Astrocyte of the hippocampus (primary cell): ENCODE data around the gene ADARB2.

ENCODE experiments used
- DNase-seq: peaks from one replicate; pipeline ENCODE4 v3.0.0; 2011; ENCODE audit warnings: low read depth, low spot score

ADARB2 gene

DNA sequence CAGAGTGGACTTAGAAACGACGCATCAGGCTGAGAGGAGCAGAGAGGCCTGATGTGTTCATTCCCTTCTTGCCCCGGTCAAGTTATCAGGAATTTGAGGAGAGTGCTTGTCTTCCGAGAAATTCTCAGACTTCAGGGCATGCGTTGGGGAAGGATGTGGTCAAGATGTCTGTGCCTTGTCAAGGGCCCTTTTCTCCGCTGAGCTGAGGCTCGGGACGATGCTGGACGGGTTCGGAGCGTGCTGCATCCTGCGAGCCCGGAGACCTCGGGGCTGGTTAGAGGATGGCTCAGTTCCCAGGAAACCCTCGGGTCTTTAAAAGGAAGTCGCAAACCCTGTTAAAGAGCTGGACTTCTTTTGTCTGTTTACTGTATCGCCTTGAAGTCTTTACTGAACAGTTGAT is 325.4 kb downstream of the ADARB2 start:
- DNase-seq = no peak

- no peak for DNase-seq
Observed at GRCh38 chr10:1411451-1411850, 325.9 kb downstream of the ADARB2 start.

DNA sequence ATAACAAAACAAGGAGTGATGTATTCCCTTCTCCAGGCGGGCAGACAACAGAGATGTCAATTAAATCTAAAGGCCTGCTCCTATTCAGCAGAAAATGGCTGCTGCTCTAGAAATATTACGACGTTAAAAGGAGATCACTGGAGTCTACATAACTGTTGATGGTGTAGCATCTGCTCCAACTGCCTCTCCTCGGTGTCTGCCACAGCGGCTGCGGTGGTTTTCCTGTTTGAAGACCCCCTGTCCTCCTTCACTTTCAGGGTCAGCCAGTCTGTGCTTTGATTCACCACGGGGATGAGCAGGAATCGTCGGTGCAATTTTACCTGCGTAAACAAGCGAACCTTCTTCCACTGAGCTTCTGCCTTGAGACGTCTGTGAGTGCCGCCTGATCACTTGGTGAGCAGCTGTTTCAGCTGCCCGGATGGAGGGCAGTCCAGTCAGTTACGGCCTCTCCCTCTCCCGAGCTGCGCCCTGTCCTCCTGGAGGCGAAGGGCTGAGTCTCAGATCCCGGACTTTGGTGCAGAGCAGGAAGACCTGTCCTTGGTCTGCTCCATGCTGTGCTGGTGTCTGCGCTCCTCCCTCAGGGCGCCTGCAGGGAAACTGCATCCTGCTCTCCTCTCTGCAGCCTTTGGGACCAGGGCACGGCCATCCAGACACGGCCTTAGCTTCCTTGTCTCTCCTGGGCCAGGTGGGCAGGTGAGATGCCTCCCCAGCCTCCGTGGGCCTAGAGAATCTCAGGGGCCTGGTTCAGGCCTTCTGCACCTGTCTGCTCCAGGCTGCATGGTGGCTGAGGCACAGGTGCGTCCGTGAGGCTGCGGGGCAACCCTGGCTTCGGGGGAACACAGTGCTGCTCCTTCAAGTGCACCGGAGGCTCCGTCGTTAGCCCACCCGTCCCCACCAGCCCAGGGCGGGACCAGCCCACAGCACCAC is 326.6 kb downstream of the ADARB2 start:
- no peak for DNase-seq

- no peak for DNase-seq
Observed at GRCh38 chr10:1410032-1410431, 327.3 kb downstream of the ADARB2 start.

GRCh38 chr10:1409392-1409791 is 327.9 kb downstream of the ADARB2 start:
- no peak for DNase-seq

DNA sequence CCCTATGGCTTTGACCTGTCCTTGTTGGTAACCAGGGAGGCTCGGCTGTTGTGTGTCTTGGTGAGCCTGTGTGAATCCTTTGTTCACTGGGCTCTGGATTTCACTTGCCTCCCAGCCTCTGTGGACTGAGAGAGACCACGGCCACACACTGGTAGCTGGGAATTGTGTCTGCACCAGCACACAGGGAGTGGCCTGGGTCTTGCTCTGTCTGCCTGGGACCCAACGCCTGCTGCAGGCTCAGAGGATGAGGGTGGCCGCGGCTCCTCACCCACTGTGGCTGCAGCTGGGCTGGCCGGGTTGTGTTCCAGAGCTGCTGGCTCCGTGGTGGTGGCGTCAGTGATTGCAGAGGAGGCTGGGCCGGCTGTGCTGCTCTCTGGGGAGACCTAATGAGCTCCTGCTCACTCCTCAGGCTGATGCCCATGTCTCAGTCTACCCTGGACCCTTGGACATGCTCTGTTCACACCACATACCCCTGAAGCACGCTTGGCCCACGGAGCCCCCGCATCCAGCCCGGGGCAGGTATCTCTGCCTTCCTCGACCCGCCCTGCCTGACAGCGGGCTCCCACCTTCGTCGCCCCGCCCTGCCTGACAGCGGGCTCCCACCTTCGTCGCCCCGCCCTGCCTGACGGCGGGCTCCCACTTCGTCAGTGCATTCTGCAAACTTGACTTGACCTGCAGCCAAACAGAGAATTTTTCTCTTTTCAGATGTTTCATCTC is 328.5 kb downstream of the ADARB2 start:
- no peak for DNase-seq

DNA sequence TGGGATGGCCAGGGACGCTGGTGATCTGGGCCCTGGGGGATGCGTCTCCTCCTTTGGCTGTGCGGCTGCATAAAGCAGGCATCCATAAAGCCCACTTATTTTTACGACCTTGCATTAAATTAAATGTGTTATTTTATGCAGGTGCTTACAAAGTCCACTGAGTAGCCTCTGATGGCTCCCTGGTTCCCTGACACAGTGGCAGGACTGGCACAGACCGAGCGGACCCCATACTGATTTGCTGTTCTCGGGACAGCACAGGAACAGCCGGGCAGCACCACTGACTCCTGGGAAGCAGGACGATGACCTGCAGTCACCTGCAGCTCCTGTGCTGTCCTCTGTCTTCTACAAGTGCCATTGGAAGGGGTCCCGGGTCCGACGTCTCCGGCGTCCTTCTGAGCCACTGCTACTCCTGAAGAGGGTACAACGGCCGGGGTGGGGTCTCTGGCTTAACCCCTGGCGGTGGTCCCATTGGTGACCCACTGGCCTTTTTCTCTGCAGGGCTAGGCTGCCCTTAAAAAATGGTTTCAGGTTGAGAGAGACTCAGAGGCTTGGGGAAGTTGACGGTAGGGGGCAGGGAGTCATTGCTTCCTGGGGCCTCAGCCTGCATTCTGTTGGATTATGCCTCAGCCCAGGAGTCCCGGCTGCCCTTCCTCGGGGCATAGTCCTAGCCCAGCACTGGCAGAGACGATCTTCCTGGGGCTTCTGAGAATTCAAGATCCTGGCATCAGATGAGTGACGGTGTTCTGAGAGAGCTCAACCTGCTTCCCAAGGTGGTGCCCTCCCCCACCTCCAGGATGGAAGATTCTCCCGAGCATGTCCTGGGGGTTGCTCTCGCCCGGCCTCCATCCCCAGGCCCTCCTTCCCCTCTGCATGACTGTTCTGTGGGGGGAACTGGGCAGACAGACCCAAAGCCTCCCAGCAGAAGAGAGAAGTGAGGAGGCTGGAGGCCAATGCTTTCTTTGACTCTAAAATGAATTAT is 330.1 kb downstream of the ADARB2 start:
- no peak for DNase-seq

- DNase-seq = no peak
Observed at GRCh38 chr10:1406132-1406966, 331.0 kb downstream of the ADARB2 start.

GRCh38 chr10:1404323-1405260 is 332.7 kb downstream of the ADARB2 start:
- DNase-seq = no peak

DNA sequence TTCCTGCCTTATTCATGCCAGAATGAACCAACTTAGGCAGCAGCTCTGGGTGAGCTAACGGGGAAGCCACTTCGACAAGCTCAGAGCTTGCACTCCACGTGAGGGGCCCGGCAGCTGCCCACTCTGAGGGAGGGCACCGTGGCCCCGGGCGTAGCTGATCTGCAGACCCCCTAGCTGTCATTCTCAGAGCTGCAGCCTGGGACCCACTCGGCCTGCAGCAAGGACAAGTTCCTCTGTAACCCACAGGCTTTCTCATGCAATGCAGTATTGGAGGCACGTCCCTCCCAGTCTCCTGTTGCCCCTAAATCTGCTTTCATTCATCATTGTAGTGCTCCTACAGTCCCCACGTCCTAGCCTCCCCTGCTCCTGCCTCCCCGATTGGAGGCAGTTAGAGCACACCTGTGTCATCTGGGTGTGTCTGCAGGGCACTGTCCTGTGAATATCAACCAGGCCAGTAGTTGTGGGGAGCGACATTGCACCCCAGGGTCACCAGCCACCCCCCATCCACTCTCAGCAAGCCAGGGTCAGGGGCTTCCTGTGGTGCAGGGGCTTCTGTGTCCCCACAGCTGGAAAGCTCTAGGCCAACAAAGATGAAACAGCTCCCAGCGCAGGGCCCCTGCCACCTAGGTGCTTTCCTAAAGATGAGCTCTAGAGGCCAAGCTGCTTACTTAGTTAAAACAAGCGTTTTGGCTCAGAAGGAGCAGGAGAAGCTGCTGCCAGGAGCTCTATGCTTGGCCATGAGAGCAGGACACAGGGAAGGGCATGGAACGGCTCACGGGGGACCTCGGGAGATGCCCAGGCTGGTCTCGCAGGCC is 333.6 kb downstream of the ADARB2 start:
- no peak for DNase-seq

DNA sequence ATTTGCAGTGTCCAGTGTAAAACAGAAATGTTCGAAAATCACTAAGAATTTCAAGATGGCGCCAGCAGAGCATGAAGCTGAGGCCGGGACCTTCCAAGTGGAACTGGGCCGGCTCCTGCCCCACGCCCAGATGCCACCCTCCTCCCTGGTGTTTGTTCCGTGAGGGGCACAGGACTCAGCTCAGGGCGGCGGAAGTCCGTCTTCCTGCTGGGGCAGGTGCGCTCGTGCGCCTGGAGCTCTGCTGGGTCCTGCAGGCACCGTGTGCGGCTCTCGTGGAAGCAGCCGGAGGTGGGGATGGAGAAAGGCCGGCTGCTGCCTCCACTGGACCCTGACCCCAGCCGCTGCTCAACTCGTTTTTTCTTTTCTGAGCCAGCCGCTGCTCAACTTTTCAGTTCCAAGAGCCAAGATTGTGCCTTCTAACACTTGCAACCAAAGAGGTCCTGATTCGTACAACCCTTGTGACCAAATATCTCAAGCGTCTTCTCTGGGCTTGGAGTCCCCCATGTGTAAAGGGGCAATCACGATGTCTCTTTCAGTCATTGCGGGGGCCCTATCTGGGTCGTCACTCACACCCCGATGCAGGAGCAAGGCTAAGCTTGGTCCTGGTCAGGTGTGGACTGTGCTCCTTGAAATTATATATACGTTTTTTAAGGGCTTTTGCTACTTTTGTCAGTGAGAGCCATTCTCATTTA is 334.4 kb downstream of the ADARB2 start:
- DNase-seq = no peak

GRCh38 chr10:1402016-1402770 is 335.1 kb downstream of the ADARB2 start:
- no peak for DNase-seq

DNA sequence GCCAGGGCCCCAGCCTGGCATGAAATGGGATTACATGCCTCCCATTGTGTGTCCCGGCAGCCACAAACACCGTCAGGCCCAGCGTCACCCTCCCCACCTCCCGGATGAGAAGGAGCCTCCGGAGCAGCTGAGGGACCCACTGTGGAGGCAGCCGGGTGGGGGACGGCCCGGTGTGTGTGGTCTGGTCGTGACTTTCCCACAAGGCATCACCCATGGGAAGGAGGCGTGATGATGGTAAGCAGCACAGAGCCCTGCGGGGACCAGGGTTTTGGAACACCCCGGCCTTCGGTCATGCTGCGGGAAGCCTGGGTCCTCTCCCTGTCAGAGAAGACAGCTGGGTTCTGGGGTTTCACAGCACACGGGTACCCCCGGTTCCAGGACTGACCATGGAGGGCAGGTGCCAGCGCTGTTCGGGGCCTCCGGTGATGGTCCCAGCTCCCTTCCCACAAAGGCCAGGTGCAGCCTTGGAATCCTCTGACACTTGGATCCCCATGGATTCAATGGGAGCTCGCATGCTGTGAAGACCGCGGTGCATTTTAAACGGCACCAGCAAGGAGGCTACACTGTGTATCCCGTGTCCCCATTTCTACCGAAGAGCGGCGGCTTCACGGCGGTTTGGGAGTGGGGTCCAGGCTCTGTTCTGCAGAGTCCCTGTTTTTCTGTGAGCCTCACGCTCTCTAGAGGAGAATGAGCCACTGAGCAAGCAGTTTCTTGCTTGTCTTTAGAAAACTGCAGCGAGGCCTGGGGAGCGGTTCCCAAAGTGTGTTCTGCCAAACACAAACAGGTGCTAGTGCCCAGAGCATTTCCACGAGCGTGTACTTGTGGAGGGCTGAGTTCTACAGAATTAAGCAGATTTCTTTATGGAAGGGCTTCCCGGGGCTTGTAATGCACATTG is 336.0 kb downstream of the ADARB2 start:
- DNase-seq = no peak

DNA sequence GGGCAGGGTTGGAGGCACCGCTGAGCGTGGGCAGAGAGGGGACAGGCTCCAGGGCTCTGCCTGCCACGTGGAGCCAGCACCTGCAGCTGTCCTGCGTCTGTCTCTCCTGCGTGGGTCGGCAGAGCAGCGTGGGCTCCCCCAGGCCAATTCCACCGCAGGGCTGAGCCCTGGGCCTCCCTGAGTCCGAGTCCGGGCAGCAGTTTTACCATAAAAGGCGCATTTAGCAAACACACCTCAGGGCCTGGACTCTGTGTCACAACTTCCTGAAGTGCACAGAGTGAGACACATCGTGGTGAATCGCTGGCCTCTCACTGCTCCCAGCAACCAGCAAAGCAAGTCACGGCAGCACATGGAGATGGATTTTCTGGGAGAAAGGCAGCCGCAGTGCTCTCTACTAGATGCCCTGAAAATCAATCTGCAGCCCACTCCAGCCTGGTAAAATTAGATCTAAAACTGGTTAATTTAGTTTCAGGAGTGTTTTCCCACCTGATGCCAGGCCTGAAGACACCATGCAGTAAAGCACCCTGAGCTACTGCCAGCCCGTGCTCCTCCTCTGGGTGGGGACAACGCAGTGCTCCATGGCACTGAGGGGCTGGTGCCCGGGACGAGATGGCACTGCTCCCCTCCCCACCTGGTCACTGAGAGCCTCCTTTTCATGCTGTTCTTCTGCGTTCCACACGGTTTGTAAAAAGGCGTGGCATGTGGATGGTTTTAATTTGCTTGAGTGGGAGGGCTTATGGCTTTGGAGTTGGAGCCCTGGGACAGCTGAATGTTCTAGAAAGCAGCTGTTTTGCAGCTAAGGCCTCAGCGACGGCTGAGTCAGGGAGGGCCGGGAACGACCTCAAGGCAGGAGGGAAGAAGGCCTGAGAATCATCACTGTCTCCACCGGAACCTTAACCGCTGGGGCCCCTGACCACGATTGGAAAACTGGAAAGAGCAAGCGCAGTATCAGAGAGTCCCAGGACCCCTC is 336.9 kb downstream of the ADARB2 start:
- DNase-seq = no peak

- no peak for DNase-seq
Observed at GRCh38 chr10:1399431-1400100, 337.8 kb downstream of the ADARB2 start.
